GM23338 (cell line): ENCODE results near the gene MCTP2. TPM values are rescaled to one million over a fixed set of nuclear protein-coding genes. Genes with fewer than 3 reads are reported as not detected.

Experiments used
- ATAC-seq: fragments of 200-7000 bp; cut with Tn5 transposase; 3 replicates; pipeline ENCODE4 v1.9.1; 2020
- DNase-seq: peaks from one replicate; pipeline ENCODE4 v3.0.0-alpha.2; 2015; ENCODE audit warnings: low spot score
- H2AFZ ChIP-seq: fragments of 200-600 bp; sonication (generic); 2 replicates; pipeline ENCODE4 v1.8.0; 2016; ENCODE audit warnings: antibody characterized with exemption, mild to moderate bottlenecking, moderate library complexity
- H3F3A ChIP-seq: fragments of 200-600 bp; sonication (generic); replicated peaks from 2 replicates; pipeline ENCODE4 v1.8.0; 2017; ENCODE audit warnings: antibody characterized with exemption, mixed run types, low read depth
- H3K27ac ChIP-seq: fragments of 200-600 bp; sonication (generic); 2 replicates; pipeline ENCODE4 v1.6.1; 2016; ENCODE audit warnings: low read depth
- H3K27me3 ChIP-seq: fragments of 200-600 bp; sonication (generic); 2 replicates; pipeline ENCODE4 v1.8.0; 2016; ENCODE audit warnings: mild to moderate bottlenecking, mixed run types, moderate library complexity; ENCODE audit not compliant: insufficient read depth
- H3K36me3 ChIP-seq: fragments of 200-600 bp; sonication (generic); 2 replicates; pipeline ENCODE4 v1.8.0; 2016; ENCODE audit warnings: mild to moderate bottlenecking; ENCODE audit not compliant: insufficient read depth
- H3K4me1 ChIP-seq: fragments of 200-600 bp; sonication (generic); 2 replicates; pipeline ENCODE4 v1.8.0; 2016; ENCODE audit warnings: mild to moderate bottlenecking, moderate library complexity; ENCODE audit not compliant: insufficient read depth
- H3K4me2 ChIP-seq: fragments of 200-600 bp; sonication (generic); 2 replicates; pipeline ENCODE4 v1.7.1; 2017; ENCODE audit warnings: mixed run types
- H3K4me3 ChIP-seq: fragments of 200-600 bp; sonication (generic); 2 replicates; pipeline ENCODE4 v1.6.1; 2016; ENCODE audit warnings: mixed run types
- H3K79me2 ChIP-seq: fragments of 200-600 bp; sonication (generic); replicated peaks from 2 replicates; pipeline ENCODE4 v1.8.0; 2017; ENCODE audit warnings: mild to moderate bottlenecking; ENCODE audit not compliant: insufficient read depth
- H3K9me2 ChIP-seq: fragments of 200-600 bp; sonication (generic); 2 replicates; pipeline ENCODE4 v1.8.0; 2017; ENCODE audit not compliant: insufficient read depth
- H4K20me1 ChIP-seq: fragments of 200-600 bp; sonication (generic); replicated peaks from 2 replicates; pipeline ENCODE4 v1.8.0; 2017; ENCODE audit warnings: mild to moderate bottlenecking; ENCODE audit not compliant: insufficient read depth
- H3K27ac Mint-ChIP-seq: 2 replicates; pipeline ENCODE4 v1.8.0; 2020; ENCODE audit warnings: inconsistent platforms, mild to moderate bottlenecking, moderate library complexity, mixed read lengths
- H3K27me3 Mint-ChIP-seq: 3 replicates; pipeline ENCODE4 v1.8.0; 2022; ENCODE audit warnings: low read depth, mild to moderate bottlenecking, moderate library complexity, mixed read lengths, inconsistent platforms; ENCODE audit not compliant: insufficient read depth, poor library complexity
- H3K36me3 Mint-ChIP-seq: 3 replicates; pipeline ENCODE4 v1.8.0; 2021; ENCODE audit warnings: low read depth, mild to moderate bottlenecking, inconsistent platforms, moderate library complexity, mixed read lengths
- H3K4me1 Mint-ChIP-seq: 3 replicates; pipeline ENCODE4 v1.8.0; 2020; ENCODE audit warnings: mild to moderate bottlenecking, inconsistent platforms, mixed read lengths
- H3K4me3 Mint-ChIP-seq: 3 replicates; pipeline ENCODE4 v1.8.0; 2021; ENCODE audit warnings: moderate library complexity, mild to moderate bottlenecking, inconsistent platforms, mixed read lengths
- H3K9me3 Mint-ChIP-seq: 3 replicates; pipeline ENCODE4 v1.8.0; 2020; ENCODE audit warnings: moderate library complexity, mild to moderate bottlenecking, inconsistent platforms, mixed read lengths
- CREB1 ChIP-seq: fragments of 250-450 bp; sonication (Bioruptor Pico); IDR thresholded peaks from 2 replicates; pipeline ENCODE4 v1.5.0; 2020; ENCODE audit warnings: low read depth, mild to moderate bottlenecking, moderate library complexity
- EZH2 ChIP-seq: fragments of 200-600 bp; sonication (generic); IDR thresholded peaks from one replicate; pipeline ENCODE4 v1.8.0; 2017; ENCODE audit warnings: antibody characterized with exemption, mild to moderate bottlenecking, low read depth; ENCODE audit not compliant: unreplicated experiment
- EZH2phosphoT487 ChIP-seq: fragments of 200-600 bp; sonication (generic); IDR thresholded peaks from one replicate; pipeline ENCODE4 v1.8.1; 2018; ENCODE audit warnings: antibody characterized with exemption; ENCODE audit not compliant: unreplicated experiment
- JUNB ChIP-seq: IDR thresholded peaks from one replicate; pipeline ENCODE4 v1.6.1; 2016; ENCODE audit warnings: antibody characterized with exemption; ENCODE audit not compliant: unreplicated experiment
- POLR2AphosphoS5 ChIP-seq: IDR thresholded peaks from 2 replicates; pipeline ENCODE4 v1.6.1; 2016; ENCODE audit warnings: antibody characterized with exemption, low read depth
- STAT1 ChIP-seq: IDR thresholded peaks from one replicate; pipeline ENCODE4 v1.6.1; 2016; ENCODE audit warnings: antibody characterized with exemption; ENCODE audit not compliant: unreplicated experiment
- ZNF331 ChIP-seq: fragments of 250-450 bp; sonication (Bioruptor Pico); IDR thresholded peaks from 2 replicates; pipeline ENCODE4 v1.5.0; 2020; ENCODE audit warnings: low read depth, mild to moderate bottlenecking, moderate library complexity
- polyA plus RNA-seq: library from polyadenylated mRNA; unstranded; fragments of >200 nt; fragmentation: Nextera tagmentation; extraction: Ambion mirVana; gene quantifications from 2 replicates; pipeline ENCODE4 v1.2.1, GENCODE V29; 2016
- total RNA-seq: library from RNA; depleted of rRNA; stranded (reverse); fragments of >200 nt; shearing (Covaris generic); gene quantifications from 2 replicates; pipeline ENCODE4 v1.2.3, GENCODE V29; 2014
- TF ChIP-seq, protein P1 (sequence below), 2 experiments: fragments of 200-600 bp in 1 of 2; sonication (generic) in 1 of 2; conservative IDR thresholded peaks; 2 replicates each; pipeline versions ENCODE4 v1.5.1 to v1.6.1; 2016 to 2017; ENCODE audit warnings: antibody characterized with exemption in 2 of 2, low read depth in 2 of 2, mild to moderate bottlenecking in 2 of 2, moderate library complexity in 1 of 2
- TF ChIP-seq, protein P2 (sequence below): IDR thresholded peaks from one replicate; pipeline ENCODE4 v1.6.1; 2018; ENCODE audit warnings: antibody characterized with exemption; ENCODE audit not compliant: unreplicated experiment
- TF ChIP-seq, protein P3 (sequence below): IDR thresholded peaks from 2 replicates; pipeline ENCODE4 v1.6.1; 2016; ENCODE audit warnings: antibody characterized with exemption

MCTP2 gene
- total and polyA plus RNA-seq, 2 experiments from 2014 or later, result 1.8 to 5.5 TPM

DNA sequence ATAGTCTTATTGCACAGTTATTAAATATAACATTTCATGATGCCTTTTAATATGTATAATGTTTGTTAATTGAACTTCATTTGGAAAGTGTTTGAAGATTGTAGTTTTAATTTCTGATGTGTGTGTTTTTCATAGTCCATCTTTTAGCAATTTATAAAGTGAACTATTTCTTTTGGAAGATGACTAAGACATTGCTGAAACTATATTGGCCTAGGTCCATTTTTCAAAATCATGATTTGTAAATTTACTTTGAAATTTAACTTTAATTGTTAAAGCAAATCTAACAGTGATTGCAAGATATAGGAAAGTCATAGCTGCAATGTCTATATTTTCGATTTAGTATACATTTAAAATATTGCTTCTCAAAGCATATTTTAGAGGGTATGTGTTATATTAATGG, 30.8 kb downstream of the MCTP2 start:
- Mint-ChIP-seq H3K27ac (no peak overlapping the region), H3K4me3 (no peak overlapping the region), H3K36me3 (no peaks in the 10 kb centered on the region), H3K27me3 (no peaks in the 10 kb centered on the region), H3K9me3 (no peaks in the 10 kb centered on the region), H3K4me1 (0 out of 3 replicates have a peak, but pooled peaks cover 4% of the 10 kb centered on the region)
- Histone ChIP-seq H3K36me3 (no peaks in the 10 kb centered on the region; the same call in 1 of the 2 replicates), H2AFZ (no peak overlapping the region), H4K20me1 (no peaks in the 10 kb centered on the region), H3K4me2 (no peak overlapping the region), H3K4me3 (no peak overlapping the region), H3K27me3 (no peaks in the 10 kb centered on the region), H3K79me2 (no peaks in the 10 kb centered on the region), H3F3A (no peaks in the 10 kb centered on the region), H3K27ac (no peak overlapping the region), H3K9me2 (0 out of 2 replicates have a peak, but pooled peaks cover 2% of the 10 kb centered on the region), H3K4me1 (no peaks in the 10 kb centered on the region)
- DNase-seq (no peak), ATAC-seq (no peak)
- TF ChIP-seq POLR2AphosphoS5, result no peak
- TF ChIP-seq EZH2phosphoT487, result no peak
- TF ChIP-seq, protein P1, sequence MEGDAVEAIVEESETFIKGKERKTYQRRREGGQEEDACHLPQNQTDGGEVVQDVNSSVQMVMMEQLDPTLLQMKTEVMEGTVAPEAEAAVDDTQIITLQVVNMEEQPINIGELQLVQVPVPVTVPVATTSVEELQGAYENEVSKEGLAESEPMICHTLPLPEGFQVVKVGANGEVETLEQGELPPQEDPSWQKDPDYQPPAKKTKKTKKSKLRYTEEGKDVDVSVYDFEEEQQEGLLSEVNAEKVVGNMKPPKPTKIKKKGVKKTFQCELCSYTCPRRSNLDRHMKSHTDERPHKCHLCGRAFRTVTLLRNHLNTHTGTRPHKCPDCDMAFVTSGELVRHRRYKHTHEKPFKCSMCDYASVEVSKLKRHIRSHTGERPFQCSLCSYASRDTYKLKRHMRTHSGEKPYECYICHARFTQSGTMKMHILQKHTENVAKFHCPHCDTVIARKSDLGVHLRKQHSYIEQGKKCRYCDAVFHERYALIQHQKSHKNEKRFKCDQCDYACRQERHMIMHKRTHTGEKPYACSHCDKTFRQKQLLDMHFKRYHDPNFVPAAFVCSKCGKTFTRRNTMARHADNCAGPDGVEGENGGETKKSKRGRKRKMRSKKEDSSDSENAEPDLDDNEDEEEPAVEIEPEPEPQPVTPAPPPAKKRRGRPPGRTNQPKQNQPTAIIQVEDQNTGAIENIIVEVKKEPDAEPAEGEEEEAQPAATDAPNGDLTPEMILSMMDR (conservative IDR thresholded peaks at IDR 0.05; ENCODE audit: low read depth in 2 of 2), result no peak
- no peak for TF ChIP-seq CREB1 (CRISPR knock-in tag)
- TF ChIP-seq, protein P2, sequence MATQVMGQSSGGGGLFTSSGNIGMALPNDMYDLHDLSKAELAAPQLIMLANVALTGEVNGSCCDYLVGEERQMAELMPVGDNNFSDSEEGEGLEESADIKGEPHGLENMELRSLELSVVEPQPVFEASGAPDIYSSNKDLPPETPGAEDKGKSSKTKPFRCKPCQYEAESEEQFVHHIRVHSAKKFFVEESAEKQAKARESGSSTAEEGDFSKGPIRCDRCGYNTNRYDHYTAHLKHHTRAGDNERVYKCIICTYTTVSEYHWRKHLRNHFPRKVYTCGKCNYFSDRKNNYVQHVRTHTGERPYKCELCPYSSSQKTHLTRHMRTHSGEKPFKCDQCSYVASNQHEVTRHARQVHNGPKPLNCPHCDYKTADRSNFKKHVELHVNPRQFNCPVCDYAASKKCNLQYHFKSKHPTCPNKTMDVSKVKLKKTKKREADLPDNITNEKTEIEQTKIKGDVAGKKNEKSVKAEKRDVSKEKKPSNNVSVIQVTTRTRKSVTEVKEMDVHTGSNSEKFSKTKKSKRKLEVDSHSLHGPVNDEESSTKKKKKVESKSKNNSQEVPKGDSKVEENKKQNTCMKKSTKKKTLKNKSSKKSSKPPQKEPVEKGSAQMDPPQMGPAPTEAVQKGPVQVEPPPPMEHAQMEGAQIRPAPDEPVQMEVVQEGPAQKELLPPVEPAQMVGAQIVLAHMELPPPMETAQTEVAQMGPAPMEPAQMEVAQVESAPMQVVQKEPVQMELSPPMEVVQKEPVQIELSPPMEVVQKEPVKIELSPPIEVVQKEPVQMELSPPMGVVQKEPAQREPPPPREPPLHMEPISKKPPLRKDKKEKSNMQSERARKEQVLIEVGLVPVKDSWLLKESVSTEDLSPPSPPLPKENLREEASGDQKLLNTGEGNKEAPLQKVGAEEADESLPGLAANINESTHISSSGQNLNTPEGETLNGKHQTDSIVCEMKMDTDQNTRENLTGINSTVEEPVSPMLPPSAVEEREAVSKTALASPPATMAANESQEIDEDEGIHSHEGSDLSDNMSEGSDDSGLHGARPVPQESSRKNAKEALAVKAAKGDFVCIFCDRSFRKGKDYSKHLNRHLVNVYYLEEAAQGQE, result no peak

DNA sequence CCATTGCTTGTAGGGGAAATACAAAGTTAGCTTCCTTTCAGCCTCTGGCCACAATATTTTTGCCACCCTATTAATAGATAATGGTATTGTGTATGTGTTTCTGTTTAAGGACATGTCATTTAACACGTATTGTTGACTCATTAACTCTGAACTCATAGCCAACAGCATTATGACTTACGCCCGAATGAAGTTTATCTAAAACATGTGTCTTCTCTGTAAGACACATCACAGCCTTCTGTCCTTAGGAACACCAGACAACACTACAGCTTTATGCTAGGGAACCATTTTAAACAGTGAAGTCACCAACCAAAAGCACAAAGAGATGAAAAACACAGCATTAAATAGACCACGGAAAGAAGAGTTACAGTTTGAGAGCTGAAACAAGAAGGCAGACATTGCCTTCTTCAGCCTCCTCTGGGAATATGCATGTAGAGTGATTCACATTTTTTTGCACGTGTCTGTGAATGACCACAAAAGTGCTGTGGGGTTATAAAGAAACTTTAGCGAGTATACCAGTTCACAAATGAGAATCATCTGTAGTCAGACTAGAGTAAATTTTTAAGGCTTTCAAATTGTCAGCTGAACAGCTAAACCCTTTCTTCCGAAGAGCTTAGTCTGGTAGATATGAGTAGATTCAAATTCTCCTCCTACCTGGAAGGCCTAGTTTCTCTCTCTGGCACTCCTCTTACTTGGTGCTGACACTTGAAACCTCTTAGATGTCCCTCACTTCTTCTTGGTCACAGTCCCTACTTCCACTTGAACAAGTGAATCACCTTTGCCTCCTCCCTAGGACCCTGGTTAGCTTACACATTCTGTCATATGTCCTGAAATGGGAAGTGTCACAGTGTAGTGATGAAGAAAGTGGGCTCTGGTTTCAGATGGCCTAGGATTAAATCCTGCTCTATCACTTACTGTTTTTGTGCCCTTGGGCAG, 32.2 kb downstream of the MCTP2 start:
- Mint-ChIP-seq H3K4me3 (no peak overlapping the region), H3K4me1 (0 out of 3 replicates have a peak, but pooled peaks cover 4% of the 10 kb centered on the region), H3K27ac (no peak overlapping the region), H3K27me3 (no peaks in the 10 kb centered on the region), H3K36me3 (no peaks in the 10 kb centered on the region), H3K9me3 (no peaks in the 10 kb centered on the region)
- ATAC-seq (no peak), DNase-seq (no peak)
- no peak overlapping the region for H3K4me2 ChIP-seq
- no peak overlapping the region for H2AFZ ChIP-seq
- H3F3A ChIP-seq, result no peaks in the 10 kb centered on the region
- no peaks in the 10 kb centered on the region for H3K27me3 ChIP-seq
- H3K36me3 ChIP-seq, result no peaks in the 10 kb centered on the region; the same call in 1 of the 2 replicates
- no peak overlapping the region for H3K4me3 ChIP-seq
- 0 out of 2 replicates have a peak, but pooled peaks cover 2% of the 10 kb centered on the region for H3K9me2 ChIP-seq
- H4K20me1 ChIP-seq, result no peaks in the 10 kb centered on the region
- H3K27ac ChIP-seq, result no peak overlapping the region
- no peaks in the 10 kb centered on the region for H3K79me2 ChIP-seq
- no peaks in the 10 kb centered on the region for H3K4me1 ChIP-seq
- no peak for TF ChIP-seq STAT1
- TF ChIP-seq ZNF331, result no peak
- TF ChIP-seq JUNB, result no peak
- TF ChIP-seq, protein P3, sequence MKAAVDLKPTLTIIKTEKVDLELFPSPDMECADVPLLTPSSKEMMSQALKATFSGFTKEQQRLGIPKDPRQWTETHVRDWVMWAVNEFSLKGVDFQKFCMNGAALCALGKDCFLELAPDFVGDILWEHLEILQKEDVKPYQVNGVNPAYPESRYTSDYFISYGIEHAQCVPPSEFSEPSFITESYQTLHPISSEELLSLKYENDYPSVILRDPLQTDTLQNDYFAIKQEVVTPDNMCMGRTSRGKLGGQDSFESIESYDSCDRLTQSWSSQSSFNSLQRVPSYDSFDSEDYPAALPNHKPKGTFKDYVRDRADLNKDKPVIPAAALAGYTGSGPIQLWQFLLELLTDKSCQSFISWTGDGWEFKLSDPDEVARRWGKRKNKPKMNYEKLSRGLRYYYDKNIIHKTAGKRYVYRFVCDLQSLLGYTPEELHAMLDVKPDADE, result no peak
- TF ChIP-seq EZH2phosphoT487, result no peak
- no peak for TF ChIP-seq EZH2
